ENCODE results near the gene ACVR2B.

- no peak for TF ChIP-seq SIN3A (IDR thresholded peaks at IDR 0.05; ENCODE audit: borderline replicate concordance, insufficient read depth, low read length)
- TF ChIP-seq POLR2AphosphoS5 (IDR thresholded peaks at IDR 0.05; ENCODE audit: low read depth, low read length): no peak
- TF ChIP-seq REST (IDR thresholded peaks at IDR 0.05; ENCODE audit: insufficient read depth in 1 of 2, low read depth in 2 of 2, low read length in 2 of 2): no peak
These were observed 2.8 kb upstream of the ACVR2B start for GRCh38 chr3:38450853-38451252.

Data from PFSK-1 (cell line).